Heart left ventricle (tissue), 13 donors: Measurements from ENCODE around the gene SERP1.

Source experiments
- POLR2A ChIP-seq, 2 donors: fragments of 450-650 bp; IDR thresholded peaks; one replicate each; pipeline ENCODE4 v1.6.1; 2017; ENCODE audit warnings: antibody characterized with exemption in 2 of 2, mild to moderate bottlenecking in 2 of 2, moderate library complexity in 2 of 2
- TF ChIP-seq, protein P1 (sequence below), 12 donors: fragments of 200-600 bp; sonication (generic) in 4 of 12; IDR thresholded peaks; one replicate each; pipeline versions ENCODE4 v1.5.0 to v1.8.0; 2018 to 2022; ENCODE audit warnings: antibody characterized with exemption in 12 of 12, mild to moderate bottlenecking in 5 of 12
- donor health status: ischemic (EF 13 %, LVEDD 7.1; RV severe dilation, severe dysfunction).
- donor health status: DM: no; HTN: yes; CAD: no.
- donor health status: DM: no; HTN: no; CAD: no.
- donor health status: ischemic (EF 25% LVEDD 6.9; RV normal size, moderate dysfunction).
- donor health status: ischemic (EF 25% LVEDD 5.7; RV mildly dilated, moderate dysfunction).
- donor health status: ischemic (EF 35%, LVEDD 5.7; RV mildly dilated, moderate dysfunction).
- donor health status: nonischemic (EF 11% LVEDD 7.7; RV severe dilation, severe dysfunction).
- donor health status: DM: yes; HTN: yes; CAD: no.
- donor health status: PGD.
- donor health status: ischemic (EF 29% LVEDD 5.4; RV normal size, mild dysfunction).
- donor health status: nonischemic (EF 23%, LVEDD 6.1; RV moderate dilation, normal function).

DNA sequence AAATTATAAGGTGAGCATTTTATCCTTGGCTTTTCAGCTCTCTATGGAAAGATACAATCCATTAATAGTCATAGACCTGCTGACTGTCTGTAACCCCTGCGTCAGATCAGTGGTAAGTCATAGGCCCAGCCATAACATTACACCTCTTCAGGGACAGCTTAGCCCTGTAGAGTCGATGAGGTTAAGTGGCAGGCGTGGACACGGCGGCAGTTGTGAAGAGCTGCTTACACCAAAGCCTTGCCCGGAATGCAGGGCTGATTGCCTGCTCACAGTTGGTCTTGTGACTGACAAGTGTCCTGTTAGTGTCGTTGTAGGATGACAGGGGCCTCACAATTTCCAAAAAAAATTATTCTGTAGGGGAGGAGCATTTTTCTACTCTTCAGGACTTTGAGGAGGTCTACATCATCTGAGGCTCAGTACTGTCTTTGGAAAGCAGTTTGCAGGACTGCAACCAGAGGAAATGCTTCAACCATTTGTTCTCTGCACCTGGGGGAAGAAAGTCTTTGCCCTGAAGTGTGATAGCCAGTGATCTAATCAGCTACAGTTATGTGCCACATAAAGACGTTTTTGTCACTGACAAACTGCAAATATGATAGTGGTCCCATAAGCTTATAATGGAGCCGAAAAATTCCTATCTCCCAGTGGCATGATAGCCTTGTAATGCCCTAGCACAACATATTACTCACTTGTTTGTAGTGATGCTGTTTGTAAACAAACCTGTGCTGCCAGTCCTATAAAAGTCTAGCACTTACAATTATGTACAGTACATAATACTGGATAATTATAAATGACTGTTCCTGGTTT lies 41.9 kb upstream of the SERP1 start:
- TF ChIP-seq POLR2A (IDR thresholded peaks at IDR 0.05): no peak
- TF ChIP-seq, protein P1, sequence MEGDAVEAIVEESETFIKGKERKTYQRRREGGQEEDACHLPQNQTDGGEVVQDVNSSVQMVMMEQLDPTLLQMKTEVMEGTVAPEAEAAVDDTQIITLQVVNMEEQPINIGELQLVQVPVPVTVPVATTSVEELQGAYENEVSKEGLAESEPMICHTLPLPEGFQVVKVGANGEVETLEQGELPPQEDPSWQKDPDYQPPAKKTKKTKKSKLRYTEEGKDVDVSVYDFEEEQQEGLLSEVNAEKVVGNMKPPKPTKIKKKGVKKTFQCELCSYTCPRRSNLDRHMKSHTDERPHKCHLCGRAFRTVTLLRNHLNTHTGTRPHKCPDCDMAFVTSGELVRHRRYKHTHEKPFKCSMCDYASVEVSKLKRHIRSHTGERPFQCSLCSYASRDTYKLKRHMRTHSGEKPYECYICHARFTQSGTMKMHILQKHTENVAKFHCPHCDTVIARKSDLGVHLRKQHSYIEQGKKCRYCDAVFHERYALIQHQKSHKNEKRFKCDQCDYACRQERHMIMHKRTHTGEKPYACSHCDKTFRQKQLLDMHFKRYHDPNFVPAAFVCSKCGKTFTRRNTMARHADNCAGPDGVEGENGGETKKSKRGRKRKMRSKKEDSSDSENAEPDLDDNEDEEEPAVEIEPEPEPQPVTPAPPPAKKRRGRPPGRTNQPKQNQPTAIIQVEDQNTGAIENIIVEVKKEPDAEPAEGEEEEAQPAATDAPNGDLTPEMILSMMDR (IDR thresholded peaks at IDR 0.05): no peak
